ENCODE data around the gene RNF157. TPM values are rescaled to one million over a fixed set of nuclear protein-coding genes. Genes with fewer than 3 reads are reported as not detected.

Gene RNF157
- total and polyA plus RNA-seq, 9 of the 15 experiments (the other 6 are each of a cell fraction or from before 2014, with no cell fraction given), result 8.1 to 31.7 (median 20.8) TPM

- TF ChIP-seq CHD7 (IDR thresholded peaks at IDR 0.05; ENCODE audit: low read depth, low read length), result no peak
- TF ChIP-seq TBL1XR1 (IDR thresholded peaks at IDR 0.05; ENCODE audit: low read length in 2 of 2), result peak in 1 of 2 experiments; percentile 62; a peak in 1 of 4 replicates
- no peak for TF ChIP-seq ELF2 (CRISPR knock-in tag; IDR thresholded peaks at IDR 0.05)
- no peak for TF ChIP-seq NFYB (IDR thresholded peaks at IDR 0.05; ENCODE audit: extremely low read depth, insufficient read length)
- TF ChIP-seq ZBTB40 (IDR thresholded peaks at IDR 0.05), result no peak
- TF ChIP-seq ZBTB40 (CRISPR knock-in tag; IDR thresholded peaks at IDR 0.05), result no peak
Observed at GRCh38 chr17:76268015-76268749, 27.9 kb upstream of the RNF157 start (continued).
